ENCODE measurements around the gene KIZ. TPM values are rescaled to one million over a fixed set of nuclear protein-coding genes. Genes with fewer than 3 reads are reported as not detected.

KIZ gene
- total and polyA plus RNA-seq, 2 experiments from 2014 or later = 58.3 to 63.6 TPM

- H4K20me1 ChIP-seq (replicated peaks; ENCODE audit: insufficient read depth) = no peaks in the 10 kb centered on the region
- no peaks in the 10 kb centered on the region for H3K79me2 ChIP-seq (replicated peaks; ENCODE audit: insufficient read depth)
- Mint-ChIP-seq H3K27me3 (ENCODE audit: insufficient read depth, low read depth, poor library complexity) (peaks cover 4% of the 10 kb centered on the region), H3K4me3 (no peak overlapping the region), H3K4me1 (peaks cover 35% of the 10 kb centered on the region), H3K9me3 (no peaks in the 10 kb centered on the region), H3K36me3 (ENCODE audit: low read depth) (peaks cover 17% of the 10 kb centered on the region), H3K27ac (no peak overlapping the region)
- no peak overlapping the region for H3K4me3 ChIP-seq
- no peaks in the 10 kb centered on the region for H3K9me2 ChIP-seq (ENCODE audit: insufficient read depth)
- H3K27me3 ChIP-seq (ENCODE audit: insufficient read depth) = no peaks in the 10 kb centered on the region
- H3K4me2 ChIP-seq = no peak overlapping the region
- H3K4me1 ChIP-seq (ENCODE audit: insufficient read depth) = peaks cover 23% of the 10 kb centered on the region
- 0 out of 2 replicates have a peak, but pooled peaks cover 4% of the 10 kb centered on the region for H3K36me3 ChIP-seq (ENCODE audit: insufficient read depth)
- no peak overlapping the region for H3K27ac ChIP-seq (ENCODE audit: low read depth)
- ATAC-seq (no peak), DNase-seq (ENCODE audit: low spot score) (no peak)
- TF ChIP-seq CREB1 (CRISPR knock-in tag; IDR thresholded peaks at IDR 0.05; ENCODE audit: low read depth) = no peak
- H2AFZ ChIP-seq = no peak overlapping the region
- H3F3A ChIP-seq (replicated peaks; ENCODE audit: low read depth) = no peaks in the 10 kb centered on the region
These were observed 83.8 kb downstream of the KIZ start for GRCh38 chr20:21209668-21210067.

GRCh38 chr20:21213691-21214090, 87.8 kb downstream of the KIZ start:
- peak overlapping the region; percentile 95 for H3K27ac Mint-ChIP-seq

GRCh38 chr20:21214431-21214830, 88.5 kb downstream of the KIZ start:
- Histone ChIP-seq H3K4me3 (no peak overlapping the region), H3K4me1 (ENCODE audit: insufficient read depth) (peaks cover 48% of the 10 kb centered on the region), H3K9me2 (ENCODE audit: insufficient read depth) (no peaks in the 10 kb centered on the region), H3K4me2 (peak overlapping the region; percentile 21), H3K27me3 (ENCODE audit: insufficient read depth) (no peaks in the 10 kb centered on the region), H3K36me3 (ENCODE audit: insufficient read depth) (no peaks in the 10 kb centered on the region), H3K27ac (ENCODE audit: low read depth) (peak overlapping the region; percentile 41), H3F3A (replicated peaks; ENCODE audit: low read depth) (no peaks in the 10 kb centered on the region), H4K20me1 (replicated peaks; ENCODE audit: insufficient read depth) (no peaks in the 10 kb centered on the region), H2AFZ (no peak overlapping the region), H3K79me2 (replicated peaks; ENCODE audit: insufficient read depth) (no peaks in the 10 kb centered on the region)
- Mint-ChIP-seq H3K4me3 (no peak overlapping the region), H3K27me3 (ENCODE audit: insufficient read depth, low read depth, poor library complexity) (peaks cover 4% of the 10 kb centered on the region), H3K9me3 (no peaks in the 10 kb centered on the region), H3K4me1 (peaks cover 71% of the 10 kb centered on the region), H3K36me3 (ENCODE audit: low read depth) (peaks cover 9% of the 10 kb centered on the region; the same call in 2 of the 3 replicates), H3K27ac (0 out of 2 replicates have a peak overlapping the region, but pooled peaks have one; percentile 95)
- TF ChIP-seq JUNB (IDR thresholded peaks at IDR 0.05; ENCODE audit: unreplicated experiment) (no peak), NANOG (IDR thresholded peaks at IDR 0.05; ENCODE audit: borderline replicate concordance) (peak; percentile 32; the same call in 1 of the 2 replicates)
- ATAC-seq = peak; percentile 98
- DNase-seq (ENCODE audit: low spot score) = peak; percentile 69

More at GRCh38 chr20:21213691-21214090, 87.8 kb downstream of the KIZ start:
- Mint-ChIP-seq H3K36me3 (ENCODE audit: low read depth) (peaks cover 7% of the 10 kb centered on the region; the same call in 2 of the 3 replicates), H3K4me1 (peaks cover 74% of the 10 kb centered on the region), H3K4me3 (no peak overlapping the region), H3K9me3 (no peaks in the 10 kb centered on the region), H3K27me3 (ENCODE audit: insufficient read depth, low read depth, poor library complexity) (peaks cover 4% of the 10 kb centered on the region)
- Histone ChIP-seq H3K4me3 (no peak overlapping the region), H4K20me1 (replicated peaks; ENCODE audit: insufficient read depth) (no peaks in the 10 kb centered on the region), H3K4me2 (peak overlapping the region; percentile 21), H3K79me2 (replicated peaks; ENCODE audit: insufficient read depth) (no peaks in the 10 kb centered on the region), H3K4me1 (ENCODE audit: insufficient read depth) (peaks cover 54% of the 10 kb centered on the region), H3K27ac (ENCODE audit: low read depth) (peak overlapping the region; percentile 41), H3K36me3 (ENCODE audit: insufficient read depth) (no peaks in the 10 kb centered on the region), H2AFZ (no peak overlapping the region), H3K9me2 (ENCODE audit: insufficient read depth) (no peaks in the 10 kb centered on the region), H3K27me3 (ENCODE audit: insufficient read depth) (no peaks in the 10 kb centered on the region), H3F3A (replicated peaks; ENCODE audit: low read depth) (no peaks in the 10 kb centered on the region)
- DNase-seq (ENCODE audit: low spot score) = no peak
- TF ChIP-seq JUNB (IDR thresholded peaks at IDR 0.05; ENCODE audit: unreplicated experiment) = no peak
- ATAC-seq = no peak

- no peaks in the 10 kb centered on the region for H3K9me3 Mint-ChIP-seq
- H3K4me2 ChIP-seq = no peak overlapping the region
- no peak overlapping the region for H2AFZ ChIP-seq
- no peaks in the 10 kb centered on the region for H3F3A ChIP-seq (replicated peaks; ENCODE audit: low read depth)
- no peaks in the 10 kb centered on the region for H3K79me2 ChIP-seq (replicated peaks; ENCODE audit: insufficient read depth)
- peaks cover 42% of the 10 kb centered on the region for H3K4me1 ChIP-seq (ENCODE audit: insufficient read depth)
- ATAC-seq (no peak), DNase-seq (ENCODE audit: low spot score) (no peak)
- H3K27ac Mint-ChIP-seq = no peak overlapping the region; the same call in 1 of the 2 replicates
- H3K4me3 ChIP-seq = no peak overlapping the region
- no peaks in the 10 kb centered on the region for H4K20me1 ChIP-seq (replicated peaks; ENCODE audit: insufficient read depth)
- H3K4me3 Mint-ChIP-seq = no peak overlapping the region
- peaks cover 65% of the 10 kb centered on the region for H3K4me1 Mint-ChIP-seq
- no peaks in the 10 kb centered on the region for H3K27me3 Mint-ChIP-seq (ENCODE audit: insufficient read depth, low read depth, poor library complexity)
- peaks cover 13% of the 10 kb centered on the region for H3K36me3 Mint-ChIP-seq (ENCODE audit: low read depth)
- no peaks in the 10 kb centered on the region for H3K27me3 ChIP-seq (ENCODE audit: insufficient read depth)
- H3K9me2 ChIP-seq (ENCODE audit: insufficient read depth) = no peaks in the 10 kb centered on the region
- H3K27ac ChIP-seq (ENCODE audit: low read depth) = no peak overlapping the region
- H3K36me3 ChIP-seq (ENCODE audit: insufficient read depth) = no peaks in the 10 kb centered on the region
- no peak for TF ChIP-seq ETS1 (IDR thresholded peaks at IDR 0.05)
- no peak for TF ChIP-seq EZH2 (IDR thresholded peaks at IDR 0.05; ENCODE audit: low read depth, unreplicated experiment)
- TF ChIP-seq STAT1 (IDR thresholded peaks at IDR 0.05; ENCODE audit: unreplicated experiment) = no peak
These were observed 93.8 kb downstream of the KIZ start for GRCh38 chr20:21219686-21220085.

Measured in GM23338 (cell line).